Heart left ventricle (tissue), 16 donors: ENCODE measurements around the gene MAP3K9. TPM values are rescaled to one million over a fixed set of nuclear protein-coding genes. Genes with fewer than 3 reads are reported as not detected.

Experiments
- ATAC-seq, 4 donors: fragments of 200-7000 bp; cut with Tn5 transposase; one replicate each; pipeline ENCODE4 v1.9.1; 2020 to 2022; ENCODE audit warnings: moderate library complexity in 4 of 4, mild to moderate bottlenecking in 3 of 4, moderate number of reproducible peaks in 1 of 4
- DNase-seq, 5 donors: peaks; one replicate each; pipeline ENCODE4 v3.0.0-alpha.2; 2020
- H3K27ac ChIP-seq, 12 donors: fragments of 200-600 bp; sonication (generic) in 4 of 12; one replicate each; pipeline versions ENCODE4 v1.5.0 to v1.8.0; 2016 to 2022; ENCODE audit warnings: mild to moderate bottlenecking in 2 of 12
- H3K27me3 ChIP-seq, 9 donors: fragments of 200-600 bp; sonication (generic) in 2 of 9; one replicate each; pipeline versions ENCODE4 v1.5.1 to v1.8.0; 2016 to 2022; ENCODE audit warnings: mild to moderate bottlenecking in 3 of 9
- H3K36me3 ChIP-seq, 9 donors: fragments of 200-600 bp; sonication (generic) in 2 of 9; one replicate each; pipeline versions ENCODE4 v1.5.0 to v1.8.0; 2018 to 2022; ENCODE audit warnings: mild to moderate bottlenecking in 2 of 9
- H3K4me1 ChIP-seq, 12 donors: fragments of 200-600 bp; sonication (generic) in 4 of 12; one replicate each; pipeline versions ENCODE4 v1.5.0 to v1.8.0; 2016 to 2022; ENCODE audit warnings: mild to moderate bottlenecking in 3 of 12
- H3K4me3 ChIP-seq, 12 donors: fragments of 200-600 bp; sonication (generic) in 4 of 12; one replicate each; pipeline versions ENCODE4 v1.5.0 to v1.8.0; 2017 to 2022; ENCODE audit warnings: mild to moderate bottlenecking in 9 of 12, moderate library complexity in 4 of 12
- H3K9me3 ChIP-seq, 12 donors: fragments of 200-600 bp; sonication (generic) in 4 of 12; one replicate each; pipeline versions ENCODE4 v1.5.0 to v1.8.0; 2016 to 2022; ENCODE audit warnings: mild to moderate bottlenecking in 1 of 12
- CTCF ChIP-seq, 12 donors: fragments of 200-600 bp; sonication (generic) in 4 of 12; IDR thresholded peaks; one replicate each; pipeline versions ENCODE4 v1.5.0 to v1.8.0; 2018 to 2022; ENCODE audit warnings: antibody characterized with exemption in 12 of 12, mild to moderate bottlenecking in 5 of 12
- POLR2A ChIP-seq, 2 donors: fragments of 450-650 bp; IDR thresholded peaks; one replicate each; pipeline ENCODE4 v1.6.1; 2017; ENCODE audit warnings: antibody characterized with exemption in 2 of 2, mild to moderate bottlenecking in 2 of 2, moderate library complexity in 2 of 2
- WGBS, 4 donors: extraction: QIAGEN DNeasy Blood & Tissue Kit in 2 of 4; methylation state at CpG; one replicate each; pipeline versions ENCODE4 v1.1.5 to v1.1.7; 2013 to 2018; 5-methylcytosine and 5-hydroxymethylcytosine counted together
- intact Hi-C, 10 donors: fragments of 100-400 bp; cut with DNase I; formaldehyde crosslinking; loops; one replicate each; pipeline versions ENCODE4 v1.11.1 to v1.14.2; 2022
- polyA plus RNA-seq, 2 donors: library from polyadenylated mRNA; stranded (reverse); fragments of 200-250 nt; gene quantifications; one replicate each; pipeline ENCODE4 v1.2.3, GENCODE V29; 2013
- total RNA-seq, 9 donors: library from RNA; depleted of rRNA in 2 of 9; stranded (reverse); fragments of >200 nt in 2 of 9; fragmentation: NEBNext Ultra II Directional in 3 of 9; extraction: Animal tissue kit (Norgen Biotek cat#: 25700) in 3 of 9; gene quantifications; one replicate each; pipeline versions ENCODE4 v1.1.0 to v1.2.4, GENCODE V29; 2016 to 2023
- donor health status: ischemic (EF 13 %, LVEDD 7.1; RV severe dilation, severe dysfunction).
- donor health status: healthy with polysubstance abuse.
- donor health status: DM: no; HTN: yes; CAD: no.
- donor health status: DM: no; HTN: no; CAD: no.
- donor health status: ischemic (EF 25% LVEDD 6.9; RV normal size, moderate dysfunction).
- donor health status: ischemic (EF 25% LVEDD 5.7; RV mildly dilated, moderate dysfunction).
- donor health status: healthy.
- donor health status: DM: yes; HTN: yes; CAD: no.
- donor health status: ischemic (EF 35%, LVEDD 5.7; RV mildly dilated, moderate dysfunction).
- donor health status: nonischemic (EF 11% LVEDD 7.7; RV severe dilation, severe dysfunction).
- donor health status: DM: yes; HTN: yes; CAD: no.
- donor health status: PGD.
- donor health status: ischemic (EF 29% LVEDD 5.4; RV normal size, mild dysfunction).
- donor health status: nonischemic (EF 23%, LVEDD 6.1; RV moderate dilation, normal function).

MAP3K9 gene
- total and polyA plus RNA-seq, 11 donors = 0.91 to 3.8 (median 1.7) TPM

- peaks cover 0 to 24% (median 6%) of the 10 kb centered on the region in 12 donors for H3K4me1 ChIP-seq
- TF ChIP-seq CTCF (IDR thresholded peaks at IDR 0.05) (no peak), POLR2A (IDR thresholded peaks at IDR 0.05) (no peak)
- H3K27me3 ChIP-seq = peaks cover 0 to 19% (median 10%) of the 10 kb centered on the region in 9 donors
- no peak for ATAC-seq
- no peaks in the 10 kb centered on the region for H3K36me3 ChIP-seq
- no peaks in the 10 kb centered on the region for H3K9me3 ChIP-seq
- WGBS, 4 donors = 68 to 73% (median 71%) methylated on average over 2 of the region's 2 CpGs
- intact Hi-C loops = loop anchor here in 3 of 10 donors (10.0 kb wide), 3 partner anchors 97 to 997 kb away; no protein-coding TSS in a partner anchor
- no peak overlapping the region for H3K4me3 ChIP-seq
- H3K27ac ChIP-seq = no peak overlapping the region
- no peak for DNase-seq
Measured at GRCh38 chr14:70812124-70812818, 3.0 kb upstream of the MAP3K9 start.

DNA sequence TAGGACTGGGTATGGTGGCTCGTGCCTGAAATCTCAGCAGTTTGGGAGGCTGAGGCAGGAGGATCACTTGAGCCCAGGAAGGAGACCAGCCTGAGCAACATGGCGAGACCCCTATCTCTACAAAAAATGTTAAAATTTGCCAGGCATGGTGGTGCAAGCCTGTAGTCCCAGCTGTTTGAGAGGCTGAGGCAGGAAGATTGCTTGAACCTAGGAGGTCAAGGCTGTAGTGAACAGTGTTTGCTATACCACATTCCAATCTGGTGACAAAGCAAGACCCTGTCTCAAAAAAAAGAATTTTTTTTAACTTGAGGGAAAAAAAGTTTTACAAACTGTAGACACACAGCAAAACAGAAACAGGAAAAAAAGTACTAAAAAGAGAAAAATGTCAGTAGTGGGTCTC lies 2.3 kb upstream of the MAP3K9 start:
- 83 to 96% (median 88%) methylated on average over 2 of the region's 2 CpGs for WGBS, 4 donors
- no peak overlapping the region for H3K27ac ChIP-seq
- no peak for DNase-seq
- H3K9me3 ChIP-seq = no peaks in the 10 kb centered on the region
- H3K4me3 ChIP-seq = no peak overlapping the region
- intact Hi-C loops = loop anchor here in 3 of 10 donors (10.0 kb wide), 3 partner anchors 97 to 997 kb away; no protein-coding TSS in a partner anchor
- H3K36me3 ChIP-seq = no peaks in the 10 kb centered on the region
- ATAC-seq = no peak
- TF ChIP-seq CTCF (IDR thresholded peaks at IDR 0.05) (no peak), POLR2A (IDR thresholded peaks at IDR 0.05) (no peak)
- H3K27me3 ChIP-seq = peaks cover 0 to 26% (median 13%) of the 10 kb centered on the region in 9 donors
- peaks cover 0 to 22% (median 6%) of the 10 kb centered on the region in 12 donors for H3K4me1 ChIP-seq

DNA sequence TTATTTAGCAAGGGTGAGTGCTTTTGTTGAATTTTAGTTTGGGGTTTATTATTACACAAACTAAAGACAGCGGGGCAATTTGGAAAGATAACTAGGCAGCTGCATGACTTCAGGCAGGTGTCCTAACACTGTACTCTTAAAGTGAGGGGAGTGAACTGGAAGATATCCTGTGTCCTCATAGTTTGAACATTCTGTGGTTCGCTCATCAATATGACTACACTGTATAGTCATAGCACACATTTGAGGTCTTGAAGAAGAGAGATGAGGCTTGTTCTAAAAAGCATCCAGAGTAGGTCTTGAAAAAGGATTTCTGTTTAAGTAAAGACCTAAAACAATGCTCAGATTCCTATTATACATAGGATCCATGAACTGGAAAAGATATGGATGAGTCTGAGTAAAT lies 1.7 kb upstream of the MAP3K9 start:
- intact Hi-C loops = loop anchor here in 3 of 10 donors (10.0 kb wide), 3 partner anchors 96 to 996 kb away; no protein-coding TSS in a partner anchor
- Histone ChIP-seq H3K4me3 (no peak overlapping the region), H3K27me3 (peaks cover 0 to 28% (median 18%) of the 10 kb centered on the region in 9 donors), H3K36me3 (no peaks in the 10 kb centered on the region), H3K4me1 (peaks cover 0 to 22% (median 6%) of the 10 kb centered on the region in 12 donors), H3K9me3 (no peaks in the 10 kb centered on the region), H3K27ac (no peak overlapping the region)
- ATAC-seq (no peak), DNase-seq (no peak)
- TF ChIP-seq POLR2A (IDR thresholded peaks at IDR 0.05) (no peak), CTCF (IDR thresholded peaks at IDR 0.05) (no peak)
- WGBS, 4 donors = 87 to 95% (median 90%) methylated on average over 2 of the region's 2 CpGs

GRCh38 chr14:70810621-70811020 lies 1.3 kb upstream of the MAP3K9 start:
- H3K9me3 ChIP-seq = no peaks in the 10 kb centered on the region
- peaks cover 0 to 30% (median 20%) of the 10 kb centered on the region in 9 donors for H3K27me3 ChIP-seq
- no peaks in the 10 kb centered on the region for H3K36me3 ChIP-seq
- H3K27ac ChIP-seq = no peak overlapping the region
- intact Hi-C loops = loop anchor here in 3 of 10 donors (10.0 kb wide), 3 partner anchors 96 to 996 kb away; no protein-coding TSS in a partner anchor
- peaks cover 0 to 22% (median 6%) of the 10 kb centered on the region in 12 donors for H3K4me1 ChIP-seq
- DNase-seq (no peak), ATAC-seq (no peak)
- peak overlapping the region in 1 of 12 donors; percentile 93 for H3K4me3 ChIP-seq
- TF ChIP-seq POLR2A (IDR thresholded peaks at IDR 0.05) = no peak
- TF ChIP-seq CTCF (IDR thresholded peaks at IDR 0.05) = no peak
- 51 to 58% (median 55%) methylated on average over 7 of the region's 7 CpGs for WGBS, 4 donors
